Measurements from ENCODE around the gene USP24. TPM values are rescaled to one million over a fixed set of nuclear protein-coding genes. Genes with fewer than 3 reads are reported as not detected.

Gene USP24
- total RNA-seq, 5 donors from 2014 or later (not counting 1 experiment from before 2014, with no cell fraction given) = 58.9 to 90.7 (median 64.0) TPM

GRCh38 chr1:55138823-55139222 is 76.3 kb downstream of the USP24 start:
- ChIA-PET CTCF (interaction anchor here in 1 of 2 donors (0.6 to 2.0 kb wide), 6 partner anchors 15 to 142 kb away, joined by 3 to 14 read pairs (median 4); no protein-coding TSS in a partner anchor), POLR2A (interaction anchor here in 1 of 2 donors (0.6 kb wide), 1 partner anchor 919 kb away, joined by 3 read pairs; no protein-coding TSS in a partner anchor)
- Histone ChIP-seq H3K27me3 (replicated peaks in 1 of 2; ENCODE audit: control insufficient read depth in 2 of 2, extremely low read depth in 1 of 2, insufficient read depth in 2 of 2, low read length in 1 of 2) (no peaks in the 10 kb centered on the region), H3K4me3 (ENCODE audit: control insufficient read depth in 1 of 2, extremely low read depth in 1 of 2, low read length in 1 of 2) (no peak overlapping the region), H3K4me1 (ENCODE audit: control insufficient read depth in 1 of 2, extremely low read depth in 1 of 2, insufficient read depth in 2 of 2, low read length in 2 of 2) (no peaks in the 10 kb centered on the region), H3K36me3 (ENCODE audit: control insufficient read depth in 2 of 2, extremely low read depth in 1 of 2, insufficient read depth in 1 of 2, low read length in 1 of 2) (peaks cover 12 to 69% of the 10 kb centered on the region in 2 donors), H3K27ac (ENCODE audit: low read length) (no peak overlapping the region), H3K9me3 (no peaks in the 10 kb centered on the region)
- H3K36me3 Mint-ChIP-seq = peaks cover 36% of the 10 kb centered on the region
- peak in 2 of 4 experiments; percentile 36 to 41 for ATAC-seq (replicated peaks in 1 of 4)
- DNase-seq = peak in 1 of 35 experiments; percentile 25
- no CpG with 5 or more reads among the region's 2 CpGs for WGBS (ENCODE audit: insufficient coverage)
- peak overlapping the region; percentile 39 to 63 for H3K27ac Mint-ChIP-seq
- H3K27me3 Mint-ChIP-seq = no peaks in the 10 kb centered on the region
- peaks cover 7 to 17% (median 14%) of the 10 kb centered on the region in 3 donors for H3K4me1 Mint-ChIP-seq
- H3K9me3 Mint-ChIP-seq = no peaks in the 10 kb centered on the region
- H3K4me3 Mint-ChIP-seq = no peak overlapping the region

GRCh38 chr1:55134152-55134808 is 80.9 kb downstream of the USP24 start:
- Mint-ChIP-seq H3K4me1 (peaks cover 0 to 17% (median 11%) of the 10 kb centered on the region in 3 donors), H3K4me3 (no peak overlapping the region), H3K36me3 (peaks cover 45% of the 10 kb centered on the region), H3K27ac (no peak overlapping the region), H3K27me3 (no peaks in the 10 kb centered on the region), H3K9me3 (no peaks in the 10 kb centered on the region)
- Histone ChIP-seq H3K4me1 (ENCODE audit: control insufficient read depth in 1 of 2, extremely low read depth in 1 of 2, insufficient read depth in 2 of 2, low read length in 2 of 2) (no peaks in the 10 kb centered on the region), H3K9me3 (no peaks in the 10 kb centered on the region), H3K4me3 (ENCODE audit: control insufficient read depth in 1 of 2, extremely low read depth in 1 of 2, low read length in 1 of 2) (no peak overlapping the region), H3K27ac (ENCODE audit: low read length) (no peak overlapping the region), H3K36me3 (ENCODE audit: control insufficient read depth in 2 of 2, extremely low read depth in 1 of 2, insufficient read depth in 1 of 2, low read length in 1 of 2) (peaks cover 12 to 85% of the 10 kb centered on the region in 2 donors), H3K27me3 (replicated peaks in 1 of 2; ENCODE audit: control insufficient read depth in 2 of 2, extremely low read depth in 1 of 2, insufficient read depth in 2 of 2, low read length in 1 of 2) (no peaks in the 10 kb centered on the region)
- CTCF ChIA-PET = no interaction called here
- WGBS (ENCODE audit: insufficient coverage) = no CpG with 5 or more reads among the region's 7 CpGs
- POLR2A ChIA-PET = interaction anchor here in 1 of 2 donors (0.6 kb wide), 1 partner anchor 205 kb away, joined by 3 read pairs; no protein-coding TSS in a partner anchor
- no peak for ATAC-seq (replicated peaks in 1 of 4)
- DNase-seq = no peak

- peaks cover 7 to 82% of the 10 kb centered on the region in 2 donors for H3K36me3 ChIP-seq (ENCODE audit: control insufficient read depth in 2 of 2, extremely low read depth in 1 of 2, insufficient read depth in 1 of 2, low read length in 1 of 2)
- no peak for ATAC-seq (replicated peaks in 1 of 4)
- no peak for DNase-seq
- H3K9me3 ChIP-seq = no peaks in the 10 kb centered on the region
- peaks cover 0 to 7% of the 10 kb centered on the region in 2 experiments for H3K4me1 ChIP-seq (ENCODE audit: control insufficient read depth in 1 of 2, extremely low read depth in 1 of 2, insufficient read depth in 2 of 2, low read length in 2 of 2)
- H3K4me1 Mint-ChIP-seq = peaks cover 12 to 28% (median 19%) of the 10 kb centered on the region in 3 donors
- no peaks in the 10 kb centered on the region for H3K27me3 Mint-ChIP-seq
- peaks cover 58% of the 10 kb centered on the region for H3K36me3 Mint-ChIP-seq
- no peaks in the 10 kb centered on the region for H3K27me3 ChIP-seq (replicated peaks in 1 of 2; ENCODE audit: control insufficient read depth in 2 of 2, extremely low read depth in 1 of 2, insufficient read depth in 2 of 2, low read length in 1 of 2)
- H3K9me3 Mint-ChIP-seq = no peaks in the 10 kb centered on the region
- no peak overlapping the region for H3K27ac ChIP-seq (ENCODE audit: low read length)
- H3K4me3 Mint-ChIP-seq = no peak overlapping the region
- no peak overlapping the region for H3K4me3 ChIP-seq (ENCODE audit: control insufficient read depth in 1 of 2, extremely low read depth in 1 of 2, low read length in 1 of 2)
- WGBS (ENCODE audit: insufficient coverage) = no CpG with 5 or more reads among the region's 2 CpGs
- H3K27ac Mint-ChIP-seq = peak overlapping the region in 1 of 2 donors; percentile 58
- ChIA-PET CTCF (no interaction called here), POLR2A (no interaction called here)
Measured at GRCh38 chr1:55131801-55132200, 83.4 kb downstream of the USP24 start.

- Mint-ChIP-seq H3K4me1 (peaks cover 12 to 28% (median 21%) of the 10 kb centered on the region in 3 donors), H3K9me3 (no peaks in the 10 kb centered on the region), H3K27ac (no peak overlapping the region), H3K4me3 (no peak overlapping the region), H3K36me3 (peaks cover 63% of the 10 kb centered on the region), H3K27me3 (no peaks in the 10 kb centered on the region)
- POLR2A ChIA-PET = no interaction called here
- DNase-seq = no peak
- Histone ChIP-seq H3K27ac (ENCODE audit: low read length) (no peak overlapping the region), H3K9me3 (no peaks in the 10 kb centered on the region), H3K36me3 (ENCODE audit: control insufficient read depth in 2 of 2, extremely low read depth in 1 of 2, insufficient read depth in 1 of 2, low read length in 1 of 2) (peaks cover 10 to 82% of the 10 kb centered on the region in 2 donors), H3K4me3 (ENCODE audit: control insufficient read depth in 1 of 2, extremely low read depth in 1 of 2, low read length in 1 of 2) (no peak overlapping the region), H3K27me3 (replicated peaks in 1 of 2; ENCODE audit: control insufficient read depth in 2 of 2, extremely low read depth in 1 of 2, insufficient read depth in 2 of 2, low read length in 1 of 2) (no peaks in the 10 kb centered on the region), H3K4me1 (ENCODE audit: control insufficient read depth in 1 of 2, extremely low read depth in 1 of 2, insufficient read depth in 2 of 2, low read length in 2 of 2) (peaks cover 0 to 7% of the 10 kb centered on the region in 2 experiments)
- no CpG with 5 or more reads among the region's 2 CpGs for WGBS (ENCODE audit: insufficient coverage)
- no peak for ATAC-seq (replicated peaks in 1 of 4)
- CTCF ChIA-PET = interaction anchor here in 1 of 2 donors (1.2 kb wide), 1 partner anchor 13 kb away, joined by 3 read pairs; no protein-coding TSS in a partner anchor
Measured at GRCh38 chr1:55131218-55131617, 83.9 kb downstream of the USP24 start.

- no peaks in the 10 kb centered on the region for H3K27me3 Mint-ChIP-seq
- peaks cover 75% of the 10 kb centered on the region for H3K36me3 Mint-ChIP-seq
- H3K4me1 ChIP-seq (ENCODE audit: control insufficient read depth in 1 of 2, extremely low read depth in 1 of 2, insufficient read depth in 2 of 2, low read length in 2 of 2) = peaks cover 0 to 7% of the 10 kb centered on the region in 2 experiments
- no peaks in the 10 kb centered on the region for H3K9me3 ChIP-seq
- H3K4me1 Mint-ChIP-seq = peaks cover 12 to 28% (median 21%) of the 10 kb centered on the region in 3 donors
- POLR2A ChIA-PET = no interaction called here
- CTCF ChIA-PET = interaction anchor here in 1 of 2 donors (0.6 kb wide), 1 partner anchor 151 kb away, joined by 4 read pairs; no protein-coding TSS in a partner anchor
- DNase-seq (no peak), ATAC-seq (replicated peaks in 1 of 4) (no peak)
- no peak overlapping the region for H3K4me3 ChIP-seq (ENCODE audit: control insufficient read depth in 1 of 2, extremely low read depth in 1 of 2, low read length in 1 of 2)
- no peak overlapping the region for H3K4me3 Mint-ChIP-seq
- WGBS (ENCODE audit: insufficient coverage) = 80% methylated on average over 1 of the region's 4 CpGs
- H3K27me3 ChIP-seq (replicated peaks in 1 of 2; ENCODE audit: control insufficient read depth in 2 of 2, extremely low read depth in 1 of 2, insufficient read depth in 2 of 2, low read length in 1 of 2) = no peaks in the 10 kb centered on the region
- peak overlapping the region; percentile 44 to 80 for H3K27ac Mint-ChIP-seq
- H3K36me3 ChIP-seq (ENCODE audit: control insufficient read depth in 2 of 2, extremely low read depth in 1 of 2, insufficient read depth in 1 of 2, low read length in 1 of 2) = peaks cover 13 to 83% of the 10 kb centered on the region in 2 donors
- H3K27ac ChIP-seq (ENCODE audit: low read length) = no peak overlapping the region
- no peaks in the 10 kb centered on the region for H3K9me3 Mint-ChIP-seq
Measured at GRCh38 chr1:55129194-55129728, 85.9 kb downstream of the USP24 start.

- H3K36me3 Mint-ChIP-seq = peaks cover 72% of the 10 kb centered on the region
- H3K27ac Mint-ChIP-seq = peak overlapping the region; percentile 80 to 85
- 67% methylated on average over 2 of the region's 7 CpGs for WGBS (ENCODE audit: insufficient coverage)
Measured at GRCh38 chr1:55128418-55128995, 86.7 kb downstream of the USP24 start.

More at GRCh38 chr1:55128418-55128995, 86.7 kb downstream of the USP24 start:
- Histone ChIP-seq H3K27ac (ENCODE audit: low read length) (peak overlapping the region; percentile 42), H3K27me3 (replicated peaks in 1 of 2; ENCODE audit: control insufficient read depth in 2 of 2, extremely low read depth in 1 of 2, insufficient read depth in 2 of 2, low read length in 1 of 2) (no peaks in the 10 kb centered on the region), H3K4me1 (ENCODE audit: control insufficient read depth in 1 of 2, extremely low read depth in 1 of 2, insufficient read depth in 2 of 2, low read length in 2 of 2) (peaks cover 0 to 7% of the 10 kb centered on the region in 2 experiments), H3K9me3 (no peaks in the 10 kb centered on the region), H3K36me3 (ENCODE audit: control insufficient read depth in 2 of 2, extremely low read depth in 1 of 2, insufficient read depth in 1 of 2, low read length in 1 of 2) (peaks cover 13 to 83% of the 10 kb centered on the region in 2 donors), H3K4me3 (ENCODE audit: control insufficient read depth in 1 of 2, extremely low read depth in 1 of 2, low read length in 1 of 2) (no peak overlapping the region)
- Mint-ChIP-seq H3K9me3 (no peaks in the 10 kb centered on the region), H3K27me3 (no peaks in the 10 kb centered on the region), H3K4me1 (peaks cover 12 to 28% (median 21%) of the 10 kb centered on the region in 3 donors), H3K4me3 (peak overlapping the region in 2 of 3 donors; percentile 0 to 7)
- ATAC-seq (replicated peaks in 1 of 4) (peak in 1 of 4 experiments; percentile 9), DNase-seq (peak in 1 of 35 experiments; percentile 22)
- POLR2A ChIA-PET = no interaction called here
- CTCF ChIA-PET = no interaction called here
